Hematopoietic multipotent progenitor cell treated with erythropoietin and hydrocortisone succinate and interleukin-3 and kit ligand, for 15 days (in vitro differentiated cells): Measurements from ENCODE around the gene TNRC6C.
A peak's percentile ranks its signal among the peaks of the same experiment; 100 is the strongest.

Experiments
- DNase-seq: peaks from one replicate; pipeline ENCODE4 v3.0.0-alpha.2; 2015; ENCODE audit warnings: low spot score

TNRC6C gene

DNA sequence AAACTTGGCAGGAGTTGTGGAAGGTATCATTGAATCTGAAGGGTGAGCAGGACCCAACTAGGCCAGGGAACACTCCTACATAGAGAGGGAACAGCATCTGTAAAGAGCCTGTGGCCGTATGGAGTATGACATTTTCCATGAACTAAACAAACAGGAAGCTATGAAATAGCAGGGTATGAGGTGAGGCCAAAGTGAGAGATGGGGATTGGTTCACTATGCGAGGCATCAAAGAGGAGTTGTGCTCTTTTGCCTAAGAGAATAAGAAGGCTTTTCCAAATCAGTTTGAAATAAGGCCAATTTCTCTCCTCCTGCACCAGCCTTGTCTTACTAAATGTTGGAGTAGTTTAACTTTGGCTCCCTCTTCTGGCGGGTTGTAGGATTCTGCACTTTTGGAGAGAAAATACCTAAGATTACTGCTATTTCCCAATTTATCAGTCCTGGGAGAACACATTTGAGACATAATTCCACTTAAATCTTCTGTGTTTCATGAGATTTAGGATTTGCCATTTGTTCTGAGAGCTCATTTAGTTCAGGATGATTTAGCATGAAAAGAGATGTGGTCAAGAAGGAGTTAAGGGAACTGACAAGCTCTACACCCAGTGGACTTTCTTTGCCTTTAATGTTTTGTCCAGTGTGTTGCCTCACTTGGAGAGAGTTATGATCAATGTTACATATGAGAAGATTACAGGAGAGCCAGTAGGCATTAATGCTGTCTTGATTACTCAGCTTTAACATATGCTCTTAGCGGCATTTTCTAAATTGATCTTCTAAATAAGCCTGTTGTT is 55.4 kb downstream of the TNRC6C start:
- DNase-seq = peak; percentile 82

DNA sequence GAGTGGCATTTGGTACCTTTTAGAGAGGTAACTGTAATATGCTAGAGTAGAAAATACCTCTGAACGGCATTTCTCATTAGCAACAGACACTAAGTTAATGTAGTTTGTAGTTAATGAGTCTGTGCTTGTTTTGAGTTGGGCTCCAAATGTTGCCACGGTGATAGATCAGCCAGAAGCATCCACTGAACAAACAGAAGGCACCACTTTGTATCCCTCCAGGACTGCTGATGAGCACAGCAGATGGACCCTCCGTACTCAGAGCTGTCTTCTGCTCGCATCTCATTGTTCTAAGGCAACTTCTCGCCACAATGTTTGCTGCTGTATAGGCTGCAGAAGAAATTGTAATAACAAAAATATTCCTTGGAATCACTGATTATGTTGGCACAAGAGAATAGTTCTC is 56.1 kb downstream of the TNRC6C start:
- DNase-seq = no peak

DNA sequence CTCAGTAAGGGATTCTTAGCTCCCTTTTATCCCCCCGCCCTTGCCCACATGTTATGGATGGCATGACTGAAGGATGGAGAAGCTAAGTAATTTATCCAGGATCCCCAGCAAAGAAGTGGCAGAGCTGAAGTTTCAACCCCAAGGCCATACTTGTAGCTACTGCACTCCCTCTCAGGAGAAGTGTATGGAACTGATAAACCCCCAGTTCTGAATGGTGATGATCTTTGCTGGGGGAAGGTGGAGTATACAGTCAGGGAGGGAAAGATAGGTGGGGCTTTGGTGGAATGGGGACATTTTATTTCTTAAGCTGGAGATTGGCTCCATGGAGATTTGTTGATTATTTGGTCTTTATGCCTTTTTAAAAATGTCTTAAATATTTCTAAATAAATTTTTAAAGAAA is 58.3 kb downstream of the TNRC6C start:
- peak; percentile 41 for DNase-seq

DNA sequence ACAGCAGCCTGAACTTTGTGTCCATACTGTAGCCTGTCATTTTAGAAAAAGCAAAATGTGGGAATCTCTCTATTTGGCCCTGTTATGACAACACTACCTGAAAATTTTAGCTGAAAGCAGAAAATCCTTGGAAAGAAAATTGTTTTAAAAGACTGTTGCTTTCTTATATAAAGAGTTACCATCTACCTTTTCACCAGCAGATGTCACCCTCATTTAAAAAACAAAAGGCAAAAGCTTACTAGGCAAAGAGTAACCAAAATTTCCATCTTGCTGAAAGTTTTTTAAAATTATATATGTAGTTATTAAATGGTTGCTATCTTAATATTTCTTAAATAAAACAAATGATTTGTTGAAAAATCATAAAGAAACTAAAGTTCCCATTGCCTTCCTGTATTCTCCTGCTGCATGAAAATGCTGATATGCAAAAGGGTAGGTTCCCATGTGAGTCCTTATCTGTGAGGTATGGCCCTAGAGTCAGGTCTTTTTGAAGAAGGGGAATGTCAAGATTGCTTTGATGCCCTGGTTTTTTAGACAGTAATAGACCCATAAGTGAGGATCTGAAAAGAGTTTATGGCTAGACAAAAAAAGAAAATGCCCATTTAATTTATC is 61.0 kb downstream of the TNRC6C start:
- peak; percentile 71 for DNase-seq

DNA sequence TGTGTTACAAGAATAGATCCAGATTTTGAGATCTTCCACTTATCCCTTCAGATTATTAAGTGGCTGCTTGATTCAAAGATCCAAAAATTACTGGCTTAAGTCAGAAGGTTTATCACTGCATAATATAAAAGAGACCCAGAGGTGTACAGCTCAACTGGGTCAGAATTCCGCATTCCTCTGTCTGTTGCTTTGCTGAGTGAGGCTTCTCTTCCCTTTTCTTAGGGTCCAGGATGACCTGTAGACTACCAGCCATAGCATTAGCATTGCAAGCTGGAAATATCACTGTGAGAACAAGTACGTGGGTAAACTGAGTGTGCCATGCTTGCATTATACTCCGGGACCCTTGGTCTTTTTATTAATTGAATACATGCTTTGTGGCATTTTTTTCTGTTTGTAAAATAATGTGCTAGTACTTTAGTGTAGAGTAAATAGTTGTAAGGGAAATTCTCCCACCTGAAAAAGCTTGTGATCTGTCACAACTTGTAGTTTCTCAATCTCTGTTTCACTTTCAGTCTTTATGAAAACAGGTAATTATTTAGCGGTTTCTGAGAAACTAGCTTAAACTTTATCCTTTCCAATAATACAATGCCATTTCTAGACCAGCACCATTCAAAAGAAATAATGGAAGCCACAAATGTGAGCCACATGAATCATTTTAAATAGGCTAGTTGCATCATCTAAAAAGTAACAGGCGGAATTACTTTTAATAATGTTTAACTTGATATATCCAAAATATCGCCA is 61.6 kb downstream of the TNRC6C start:
- no peak for DNase-seq

DNA sequence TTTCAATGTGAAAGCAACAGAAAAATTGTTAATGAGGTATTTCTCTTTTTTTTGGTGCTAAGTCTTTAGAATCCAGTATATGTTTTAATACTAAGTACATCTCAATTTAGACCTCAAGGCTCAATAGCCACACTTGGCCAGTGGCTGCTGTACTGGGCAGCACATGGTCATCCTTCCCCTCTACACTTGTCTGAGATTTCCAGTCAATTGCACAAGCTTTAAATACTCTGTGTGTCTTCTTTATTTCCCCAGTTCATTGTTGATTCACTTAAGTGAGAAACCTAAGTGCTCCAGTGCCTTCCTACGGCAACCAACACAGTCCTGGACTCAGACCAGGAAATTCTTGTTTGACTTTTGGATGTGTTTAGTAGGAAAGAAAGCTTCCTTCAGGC is 62.2 kb downstream of the TNRC6C start:
- DNase-seq = no peak

DNA sequence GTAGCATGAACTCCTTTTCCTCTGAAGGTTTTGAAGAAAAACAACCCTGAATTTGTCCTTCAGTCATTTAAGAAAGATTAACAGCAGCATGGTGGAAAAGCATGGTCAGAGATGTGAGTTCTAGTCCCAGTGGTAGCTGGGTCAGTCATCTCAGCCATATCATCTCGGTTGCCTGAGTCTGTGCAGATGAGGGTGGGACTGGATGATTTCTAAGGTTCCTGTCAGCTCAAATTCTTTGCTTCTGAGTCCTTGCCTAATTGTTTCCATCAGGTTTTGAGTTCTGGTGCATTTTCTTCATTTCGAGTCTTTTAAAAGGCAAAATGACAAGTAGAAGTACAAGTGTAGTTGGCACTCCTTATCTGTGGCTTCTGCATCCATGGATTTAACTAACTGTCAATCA is 63.9 kb downstream of the TNRC6C start:
- DNase-seq = no peak

DNA sequence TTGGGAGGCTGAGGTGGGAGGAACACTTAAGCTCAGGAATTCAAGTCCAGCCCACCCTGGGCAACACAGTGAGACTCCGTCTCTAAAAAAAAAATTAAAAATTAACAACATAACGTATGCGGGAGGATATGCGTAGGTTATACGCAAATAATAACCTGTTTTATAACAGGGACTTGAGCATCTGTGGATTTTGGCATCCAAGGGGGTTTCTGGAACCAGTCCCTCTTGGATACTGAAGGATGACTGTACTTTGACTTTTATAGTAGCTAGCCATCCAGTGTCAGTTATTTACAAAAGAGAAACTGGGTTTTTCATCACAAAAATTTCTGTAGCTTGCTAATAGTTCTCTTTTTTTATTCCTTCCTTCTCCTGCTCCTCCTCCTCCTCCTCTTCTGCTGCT is 64.5 kb downstream of the TNRC6C start:
- no peak for DNase-seq

DNA sequence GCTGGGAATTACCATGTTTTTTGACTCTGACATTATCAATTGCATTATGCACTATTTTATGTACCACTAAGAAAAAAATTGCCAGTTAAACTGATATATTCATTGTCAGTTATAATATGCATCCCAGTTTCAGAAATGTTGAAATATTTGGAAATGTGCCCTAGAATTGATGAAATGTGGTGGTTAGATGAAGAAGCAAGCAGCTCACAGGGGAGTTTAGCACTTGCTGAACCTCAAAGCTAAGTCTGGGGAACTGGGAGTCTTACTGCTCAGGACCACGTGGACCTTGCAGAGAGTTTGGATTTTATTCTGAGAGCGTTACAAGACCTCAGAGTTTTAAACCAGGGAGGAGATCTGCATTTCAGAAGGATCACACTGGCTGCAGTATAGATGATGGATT is 67.9 kb downstream of the TNRC6C start:
- DNase-seq = no peak

DNA sequence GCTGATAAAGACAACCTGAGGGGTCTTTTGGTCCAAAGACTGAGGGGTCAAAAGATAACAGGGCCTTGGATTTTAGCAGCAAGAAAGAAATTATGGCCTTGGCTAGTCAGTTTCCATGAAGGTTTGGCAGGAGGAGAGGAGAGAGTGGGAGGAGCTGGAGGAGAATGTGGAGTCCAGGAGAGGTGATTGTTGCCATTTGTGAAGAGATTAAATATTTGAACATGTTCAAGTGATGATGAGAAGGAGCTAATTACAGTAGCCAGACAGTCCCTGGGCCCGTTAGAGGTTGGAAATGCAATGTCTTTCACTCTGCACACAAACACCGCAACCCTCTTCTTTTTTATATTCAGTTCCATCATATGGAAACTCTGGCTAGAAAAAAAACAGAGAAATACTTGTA is 68.6 kb downstream of the TNRC6C start:
- DNase-seq = no peak

DNA sequence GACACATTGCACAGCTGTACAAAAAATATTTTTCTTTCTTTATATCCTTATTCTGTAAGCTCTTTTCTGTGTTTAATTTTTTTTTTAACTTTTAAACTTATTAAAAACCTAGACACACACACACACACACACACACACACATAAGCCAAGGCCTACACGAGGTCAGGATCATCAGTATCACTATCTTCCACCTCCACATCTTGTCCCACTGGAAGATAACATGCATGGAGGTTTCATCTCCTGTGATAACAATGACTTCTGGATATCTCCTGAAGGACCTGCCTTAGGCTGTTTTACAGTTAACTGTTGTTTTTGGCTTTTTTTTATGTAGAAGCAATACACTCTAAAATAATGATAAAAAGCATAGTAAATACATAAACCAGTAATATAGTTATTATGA is 71.2 kb downstream of the TNRC6C start:
- DNase-seq = peak; percentile 29

DNA sequence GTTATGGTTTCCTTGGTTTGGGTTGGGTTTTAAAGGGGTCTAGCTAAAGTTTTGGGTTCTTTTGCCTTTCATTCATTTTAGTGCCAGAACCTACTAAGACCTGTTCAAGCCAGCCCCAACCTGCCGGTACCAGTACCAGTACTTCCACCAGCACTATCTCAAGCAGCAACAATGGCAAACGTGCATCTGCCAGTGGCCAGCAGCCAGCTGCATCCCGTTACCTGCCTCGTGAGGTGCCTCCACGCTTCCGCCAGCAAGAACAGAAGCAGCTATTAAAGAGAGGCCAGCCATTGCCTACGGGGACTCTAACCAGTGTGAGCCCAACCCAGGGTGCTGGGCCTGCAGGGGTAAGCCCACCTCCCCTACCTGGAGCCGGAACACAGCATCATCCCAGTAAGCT is 72.9 kb downstream of the TNRC6C start:
- no peak for DNase-seq

DNA sequence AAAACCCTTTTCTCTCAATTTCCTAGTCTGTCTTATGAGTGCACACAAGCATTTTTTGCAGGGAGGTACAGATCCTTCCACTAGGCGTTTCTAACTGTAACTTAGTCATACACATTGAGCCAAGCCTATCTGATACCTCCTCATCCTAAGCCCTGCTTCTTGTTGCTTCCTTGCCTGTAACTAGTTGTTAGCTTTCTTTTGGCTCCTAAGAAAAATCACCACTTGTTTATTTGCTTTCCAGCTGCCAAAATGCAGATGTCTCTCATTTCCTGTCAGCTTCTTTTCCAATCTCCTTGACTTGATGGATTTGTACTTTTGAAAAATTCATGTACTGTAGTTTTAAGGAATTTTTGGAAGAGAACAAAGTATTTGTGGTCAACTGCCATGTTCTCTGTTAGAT is 73.7 kb downstream of the TNRC6C start:
- peak; percentile 45 for DNase-seq

DNA sequence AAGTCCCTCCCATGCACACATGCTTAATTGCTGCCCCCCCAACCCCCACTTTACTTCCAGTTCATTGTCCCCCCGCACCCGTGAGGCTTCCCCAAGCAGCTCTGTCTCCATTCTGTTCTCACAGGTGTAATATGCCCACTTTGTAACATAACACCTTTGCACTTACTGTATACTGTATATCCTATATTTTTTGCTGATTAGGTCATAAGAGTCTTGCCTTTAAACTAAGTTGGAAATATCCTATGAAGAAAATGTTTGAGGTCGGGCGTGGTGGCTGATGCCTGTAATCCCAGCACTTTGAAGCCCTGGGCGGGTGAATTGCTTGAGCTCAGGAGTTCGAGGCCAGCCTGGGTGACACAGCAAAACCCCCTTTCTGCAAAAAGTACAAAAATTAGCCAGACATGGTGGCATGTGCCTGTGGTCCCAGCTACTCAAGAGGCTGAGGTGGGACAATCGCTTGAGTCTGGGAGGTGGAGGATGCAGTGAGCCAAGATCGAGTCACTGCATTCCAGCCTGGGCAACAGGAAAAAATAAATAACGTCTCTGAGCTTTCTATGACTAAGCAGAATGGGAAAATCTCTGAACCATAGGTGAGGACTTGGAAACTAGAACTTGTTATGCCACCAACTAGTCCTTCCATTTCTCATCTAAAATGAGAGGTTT is 76.1 kb downstream of the TNRC6C start:
- no peak for DNase-seq

DNA sequence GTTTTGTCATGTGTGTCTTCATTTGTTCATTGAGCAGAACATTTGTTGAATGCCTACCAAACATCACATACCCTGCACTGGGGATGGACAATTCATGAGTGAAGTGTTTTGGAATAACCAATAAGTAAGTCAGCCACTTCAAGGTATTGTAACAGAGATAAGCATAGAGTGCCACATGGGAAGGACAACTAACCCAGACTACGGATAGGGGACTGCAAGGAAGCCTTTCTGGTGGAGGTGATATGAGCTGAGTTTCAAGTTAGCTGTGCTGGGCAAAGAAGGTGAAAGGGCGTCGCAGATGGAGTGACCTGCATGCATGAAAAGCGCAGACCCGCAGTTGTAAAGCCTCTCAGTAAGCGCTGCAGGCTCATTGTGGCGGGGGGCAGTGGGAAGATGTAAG is 78.8 kb downstream of the TNRC6C start:
- no peak for DNase-seq

DNA sequence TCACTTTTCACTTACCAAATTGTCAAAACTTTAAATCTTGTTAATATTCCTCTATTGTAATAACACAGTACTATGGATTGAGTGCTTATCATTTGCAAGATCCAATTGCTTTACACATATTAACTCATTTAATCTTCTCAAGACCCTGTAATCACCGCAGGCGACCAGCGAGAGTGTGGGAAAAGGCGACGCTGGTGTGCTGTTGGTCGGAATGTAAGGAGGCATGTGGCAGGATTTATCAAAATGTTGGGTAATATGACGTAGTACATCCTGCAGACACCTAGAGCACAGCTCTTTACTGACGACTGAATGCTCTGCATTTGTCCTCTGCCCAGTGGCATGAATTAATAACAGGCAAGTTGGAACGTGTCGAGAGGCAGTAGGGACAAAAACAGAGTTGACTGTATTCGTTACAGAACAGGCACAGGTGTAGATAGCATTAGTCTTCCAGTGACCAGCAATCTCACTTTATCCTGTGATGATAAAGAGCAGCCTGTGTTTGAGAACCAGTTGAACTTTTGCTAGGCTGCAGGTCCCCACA is 80.3 kb downstream of the TNRC6C start:
- no peak for DNase-seq

DNA sequence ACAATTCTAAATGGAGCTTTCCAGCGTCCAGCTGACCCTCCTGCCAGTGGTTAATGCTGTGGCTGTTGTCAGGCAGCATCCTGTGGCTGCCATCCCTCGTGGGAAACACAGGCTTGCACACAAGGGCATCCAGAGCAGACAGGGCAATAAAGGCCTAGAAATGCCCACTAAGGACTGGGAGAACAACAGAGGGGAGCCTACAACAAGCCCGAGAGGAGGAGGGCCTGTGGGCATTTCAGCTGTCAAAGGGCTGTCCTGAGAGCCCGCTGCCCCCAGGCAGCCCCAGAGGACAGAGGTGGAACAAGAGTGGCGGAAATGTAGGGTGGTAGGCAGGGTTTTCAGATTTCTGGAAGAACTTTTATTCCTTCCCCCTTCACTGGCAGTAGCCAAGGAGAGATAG is 81.1 kb downstream of the TNRC6C start:
- DNase-seq = no peak

DNA sequence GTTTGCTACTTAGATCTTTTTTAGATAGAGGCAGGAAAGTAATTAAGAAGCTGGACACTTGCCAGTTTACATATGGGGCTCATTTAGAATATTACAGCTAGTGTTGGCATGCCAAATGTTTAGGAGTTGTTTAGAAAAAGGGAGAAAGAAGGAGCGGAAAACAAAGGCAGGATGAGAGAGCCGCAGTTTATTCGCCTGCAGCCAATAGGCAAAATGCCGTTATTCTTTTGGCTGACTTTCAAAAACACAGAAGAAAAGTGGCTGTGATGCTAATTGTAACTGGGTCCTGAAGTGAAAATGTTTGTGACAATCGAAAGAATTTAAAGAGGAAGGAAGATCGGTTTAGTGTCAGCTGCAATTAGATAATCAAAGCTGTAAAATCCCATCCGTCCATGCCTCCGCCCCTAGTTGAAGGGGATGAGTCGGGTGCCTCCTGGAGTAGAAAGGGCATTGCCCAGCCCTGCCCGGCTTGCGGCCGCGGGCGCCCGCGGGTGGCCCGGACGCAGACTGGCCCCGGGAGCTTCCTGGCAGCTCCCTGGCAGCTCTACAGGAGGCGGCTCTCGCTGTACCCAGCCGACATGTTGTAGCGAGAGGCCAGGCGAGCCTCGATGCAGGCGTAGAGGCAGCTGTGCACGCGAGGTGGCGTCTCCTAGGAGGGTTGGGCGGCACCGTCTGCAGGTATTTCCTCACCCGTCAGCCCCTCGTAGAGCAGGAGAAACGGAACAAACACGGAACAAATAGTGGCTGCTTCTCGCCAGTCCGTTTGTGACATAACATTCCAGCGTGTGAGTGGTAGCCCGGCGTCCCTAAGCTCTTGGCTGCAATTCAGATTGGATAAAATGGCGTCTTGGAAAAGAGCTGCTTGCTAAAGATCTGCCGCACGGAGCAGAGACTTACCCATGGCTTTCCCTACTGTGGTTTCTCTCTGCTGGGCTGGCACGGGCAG is 82.2 kb downstream of the TNRC6C start:
- no peak for DNase-seq

DNA sequence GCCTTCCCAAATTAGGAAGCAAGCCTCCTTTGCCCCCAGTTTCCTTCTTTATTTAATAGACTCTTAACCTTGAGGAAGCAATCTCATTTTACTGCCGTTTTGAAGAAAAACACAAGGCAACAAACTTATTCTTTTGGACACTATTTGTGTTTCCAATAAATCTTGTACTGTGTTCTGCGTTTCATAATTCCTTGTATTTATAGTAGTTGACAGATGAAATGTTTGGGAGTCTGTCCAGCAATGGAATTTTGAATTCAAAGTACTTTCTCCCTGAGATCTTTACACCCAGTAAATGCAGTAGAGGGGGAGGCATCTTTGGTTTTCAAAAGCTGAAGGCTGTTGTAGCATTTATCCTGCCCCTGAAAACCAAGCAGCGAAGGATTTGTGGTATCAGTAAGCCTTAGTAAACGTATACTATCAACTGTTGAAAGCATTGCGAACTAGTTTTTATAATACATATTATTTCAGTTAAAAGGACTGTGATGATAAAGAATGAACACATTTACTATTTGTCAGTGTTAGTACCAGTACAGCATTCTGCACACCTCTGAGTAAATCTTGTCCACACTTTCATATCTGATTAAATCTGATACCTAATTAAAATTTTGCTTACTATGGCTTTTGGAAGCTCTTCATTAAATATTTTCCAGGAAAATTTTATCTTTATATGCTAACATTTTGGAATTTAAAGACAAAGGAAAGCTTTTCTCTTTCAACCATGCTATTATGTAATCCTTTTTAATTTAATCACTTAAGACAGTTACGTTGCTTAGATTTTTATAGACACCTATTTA is 83.1 kb downstream of the TNRC6C start:
- DNase-seq = no peak

DNA sequence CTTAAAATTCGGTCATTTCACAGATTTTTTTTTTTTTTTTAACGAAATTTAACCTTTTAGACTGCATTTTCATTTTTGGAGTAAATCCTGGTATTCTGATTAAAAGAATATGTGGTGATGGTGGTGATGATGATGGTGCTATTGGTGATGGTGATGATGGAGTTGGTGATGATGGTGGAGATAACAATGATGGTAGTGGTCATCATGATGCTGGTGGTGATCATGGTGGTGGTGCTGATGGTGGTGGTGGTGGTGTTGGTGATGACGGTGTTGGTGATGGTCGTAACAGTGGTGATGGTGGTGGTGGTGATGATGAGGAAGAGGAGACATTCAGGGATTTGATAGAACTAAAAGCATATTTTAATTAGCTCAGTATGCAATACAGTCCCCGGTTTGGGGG is 84.0 kb downstream of the TNRC6C start:
- no peak for DNase-seq

DNA sequence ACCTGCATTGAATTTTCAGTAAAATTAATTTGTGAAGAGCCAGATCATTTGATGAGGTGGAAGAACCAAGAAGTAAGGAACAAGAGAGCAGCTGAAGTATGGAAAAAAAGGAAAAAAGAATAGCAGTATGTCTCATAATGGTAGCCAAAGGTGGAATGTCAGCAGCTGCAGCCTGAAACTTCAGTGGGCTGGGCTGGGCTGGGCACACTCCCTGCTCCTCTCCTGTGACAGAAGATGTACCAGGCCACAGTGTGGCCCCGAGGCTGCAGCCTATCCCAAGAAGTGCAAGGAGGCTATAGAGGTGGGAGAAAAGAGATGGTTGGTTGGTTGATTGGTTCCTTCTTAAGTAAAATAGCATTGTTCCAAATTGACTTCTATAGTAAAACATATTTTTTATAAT is 84.5 kb downstream of the TNRC6C start:
- DNase-seq = no peak
